CD4-positive, alpha-beta T cell treated with Interleukin-6 for 4 hours (primary cell): ENCODE results near the gene HP1BP3.
"Not testable (repeated sequence)": the region's sequence is repeated elsewhere in the genome, so short reads cannot be mapped to it uniquely, and the experiment has no call there.

ENCODE experiments used
- DNase-seq: peaks from one replicate; pipeline ENCODE4 v3.0.0-alpha.2; 2020; ENCODE audit warnings: mixed read lengths

HP1BP3 gene

DNA sequence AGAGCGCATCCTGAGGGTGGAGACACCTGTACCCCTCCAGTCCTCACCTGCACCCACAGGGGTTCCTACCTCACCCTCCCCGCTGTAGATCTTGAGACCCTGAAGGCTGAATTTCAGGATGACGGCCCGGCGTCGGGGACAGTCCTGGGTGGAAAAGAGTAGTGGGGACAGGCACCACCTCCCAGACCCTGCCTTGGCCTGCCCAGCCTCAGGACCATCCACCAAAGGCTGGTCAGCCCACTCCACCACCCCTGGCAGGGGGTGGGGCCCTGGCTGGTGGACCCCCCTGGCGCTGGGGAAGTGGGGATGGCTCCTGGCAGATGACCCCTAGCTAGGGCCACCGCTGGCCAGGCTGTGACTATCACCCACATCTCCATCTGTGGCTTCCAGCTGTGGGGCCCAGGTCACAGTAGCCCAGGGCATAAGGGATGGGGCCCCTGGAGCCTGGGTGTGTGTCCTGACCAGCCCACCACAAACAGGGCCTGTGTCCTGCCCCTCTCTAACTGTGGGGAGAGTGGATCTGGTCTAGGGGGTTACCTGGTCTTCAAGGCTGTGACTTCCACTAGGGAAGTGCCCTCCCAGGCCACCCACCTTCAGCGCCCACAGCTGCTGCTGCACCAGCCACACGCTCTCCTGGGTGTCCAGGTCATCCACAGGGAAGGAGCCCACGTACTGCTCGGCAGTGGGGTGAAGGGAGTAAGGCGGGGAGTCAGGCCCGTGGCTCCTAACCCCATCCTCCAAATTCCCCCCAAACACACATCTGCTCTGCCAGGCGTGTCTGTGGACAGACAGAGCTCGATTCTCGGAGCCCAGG is 60.0 kb downstream of the HP1BP3 start:
- DNase-seq = no peak

DNA sequence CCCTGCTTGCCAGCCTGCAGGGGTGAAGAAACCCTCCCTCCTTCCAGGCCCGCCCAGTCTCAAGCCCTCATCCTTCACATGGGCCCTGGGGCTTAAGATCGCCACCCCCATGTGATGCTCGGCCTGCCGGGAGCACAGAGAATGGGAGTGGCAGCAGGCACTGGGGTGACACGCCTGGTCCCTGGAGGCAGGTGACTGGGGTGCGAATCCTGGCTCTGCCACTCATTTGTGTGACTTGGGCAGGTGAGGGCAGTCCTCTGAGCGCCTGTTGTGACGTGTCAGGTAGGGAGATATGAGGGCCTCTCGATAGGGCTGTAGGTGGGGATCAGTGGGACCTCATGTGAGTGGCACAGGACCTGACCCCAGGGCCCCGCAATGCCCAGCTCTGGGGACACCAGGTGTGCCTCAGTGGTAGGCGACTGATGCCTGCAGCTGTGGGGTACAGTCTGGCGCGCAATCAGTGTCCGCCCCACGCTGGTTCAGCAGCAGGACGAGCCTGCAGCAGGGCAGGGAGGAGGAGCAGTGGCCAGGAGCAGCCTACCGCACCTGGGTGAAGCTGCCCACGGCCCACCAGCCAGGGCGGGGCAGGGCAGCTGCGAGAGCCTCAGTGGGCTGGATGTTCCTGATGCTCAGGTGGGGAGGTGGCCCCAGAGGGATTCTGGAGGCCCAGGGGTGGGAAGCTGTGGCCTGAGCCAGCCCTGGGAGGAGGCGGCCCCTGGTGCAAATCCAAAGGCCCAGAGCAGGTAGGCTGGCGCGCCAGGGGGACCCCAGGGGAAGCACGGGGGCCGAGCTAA is 60.8 kb downstream of the HP1BP3 start:
- DNase-seq = no peak

DNA sequence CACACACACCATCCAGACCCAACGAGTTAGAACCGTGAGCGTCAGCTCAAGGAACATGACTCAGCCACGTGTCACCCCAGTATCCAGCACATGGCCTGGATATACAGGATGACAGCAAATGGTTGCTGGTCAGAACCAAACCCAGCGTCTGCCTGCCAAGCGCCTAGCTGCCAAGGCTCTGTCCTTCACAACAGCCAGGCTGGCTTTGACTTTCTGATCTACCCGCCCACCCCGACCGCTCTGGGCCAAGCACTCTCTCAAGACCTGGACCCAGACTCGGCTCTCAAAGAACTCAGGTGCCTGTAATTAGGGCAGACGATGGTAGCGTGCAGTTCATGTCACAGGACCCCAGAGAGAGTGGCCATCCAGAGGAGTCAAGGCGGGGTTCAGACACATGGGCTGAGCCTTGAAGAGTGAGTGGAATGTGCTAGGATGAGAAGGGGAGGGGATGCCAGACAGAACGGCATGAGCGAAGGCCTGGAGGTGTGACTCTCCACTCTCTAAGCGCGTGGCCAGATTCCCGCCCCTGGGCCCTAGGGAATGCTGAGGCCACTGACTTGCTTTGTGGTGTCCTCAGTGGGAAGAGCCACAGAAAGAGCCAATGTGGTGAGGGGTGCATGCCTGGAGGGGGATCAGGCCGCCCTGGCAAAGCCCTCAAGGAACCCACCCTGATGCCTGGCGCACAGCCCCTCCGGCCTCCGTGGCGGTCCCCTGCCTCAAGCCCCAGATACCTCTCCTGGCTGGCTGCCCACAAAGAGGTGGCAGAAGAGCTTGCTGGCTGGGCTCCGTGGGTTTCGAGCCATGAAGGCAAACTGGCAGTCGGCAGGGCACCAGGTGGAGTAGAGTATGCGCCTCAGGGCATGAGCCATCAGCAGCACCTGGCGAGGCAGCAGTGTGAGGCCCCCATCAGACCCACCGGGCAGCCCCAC is 61.7 kb downstream of the HP1BP3 start:
- no peak for DNase-seq

DNA sequence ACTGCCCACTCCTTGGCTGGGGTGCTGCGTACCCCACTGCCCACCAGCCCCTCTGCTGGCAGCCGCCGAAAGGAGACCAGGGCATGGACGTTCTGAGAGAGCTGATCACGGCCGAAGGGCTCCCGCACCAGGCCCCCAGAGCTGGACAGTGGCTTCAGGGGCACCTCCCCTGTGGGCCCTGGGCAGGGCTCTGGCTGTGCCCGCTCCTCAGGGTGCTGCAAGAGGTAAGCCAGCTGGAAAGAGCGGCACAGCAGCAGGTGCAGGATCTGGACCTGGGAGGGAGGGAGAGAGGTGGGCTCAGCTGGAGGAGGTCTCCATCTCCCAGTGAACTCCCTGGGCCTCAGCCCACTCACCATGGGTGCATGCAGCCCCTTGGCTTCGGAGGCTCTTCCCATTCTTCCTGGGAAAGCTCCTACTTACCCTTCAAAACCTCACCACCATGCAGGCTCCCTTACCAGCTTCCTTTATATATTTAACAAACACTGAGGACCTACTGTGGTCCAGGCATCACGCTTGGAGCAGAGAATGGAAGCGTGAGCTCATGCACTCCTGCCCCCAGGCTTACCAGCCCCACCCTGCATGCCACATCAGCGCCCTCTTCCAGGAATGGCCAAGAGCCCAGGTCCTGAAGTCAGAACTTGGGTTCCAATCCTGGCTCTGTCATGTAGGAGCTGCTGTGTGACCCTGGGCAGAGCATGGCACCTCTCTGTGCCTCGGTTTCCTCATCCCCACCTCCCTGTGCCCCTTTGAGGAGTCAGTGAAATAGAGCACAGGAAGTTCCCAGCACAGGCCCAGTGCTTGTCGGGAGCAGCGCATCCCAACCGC is 62.5 kb downstream of the HP1BP3 start:
- no peak for DNase-seq

DNA sequence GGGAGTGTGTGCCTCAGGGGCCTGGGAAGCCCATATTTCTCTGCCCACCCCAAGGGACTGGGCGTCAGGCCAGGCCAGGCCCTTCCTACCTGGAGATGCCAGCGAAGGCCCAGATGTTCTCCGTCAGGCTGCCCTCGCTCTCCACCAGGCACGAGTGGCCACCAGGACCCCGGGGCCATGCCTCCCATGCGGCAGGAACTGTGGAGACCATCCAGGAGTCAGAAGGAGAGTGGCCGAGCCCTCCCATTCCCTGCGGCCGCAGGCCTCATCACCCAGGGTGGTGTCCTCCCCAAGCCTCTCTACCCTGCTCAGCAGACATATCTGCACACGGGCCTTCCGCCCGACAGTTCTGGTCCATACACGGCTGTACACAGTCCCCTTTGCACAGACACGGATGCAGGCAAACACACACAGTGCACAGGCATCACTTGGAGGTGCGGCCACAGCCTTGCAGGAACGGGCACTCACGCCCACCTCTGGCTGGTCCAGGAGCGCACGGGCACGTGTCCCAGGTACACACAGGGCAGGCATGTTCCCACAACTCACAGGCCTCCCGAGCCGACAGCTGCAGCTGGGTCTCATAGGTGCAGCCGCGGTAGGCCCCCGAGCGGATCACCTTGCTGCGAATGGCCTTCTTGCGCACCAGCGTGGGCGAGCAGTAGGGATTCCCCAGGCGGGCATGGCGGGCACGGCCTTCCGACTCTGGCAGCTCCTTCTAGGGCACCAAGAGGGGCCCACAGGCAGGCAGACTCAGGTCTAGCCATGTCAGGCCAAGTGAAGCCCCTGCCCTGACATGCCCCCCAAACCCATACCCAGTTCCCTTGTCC is 63.4 kb downstream of the HP1BP3 start:
- DNase-seq = no peak

DNA sequence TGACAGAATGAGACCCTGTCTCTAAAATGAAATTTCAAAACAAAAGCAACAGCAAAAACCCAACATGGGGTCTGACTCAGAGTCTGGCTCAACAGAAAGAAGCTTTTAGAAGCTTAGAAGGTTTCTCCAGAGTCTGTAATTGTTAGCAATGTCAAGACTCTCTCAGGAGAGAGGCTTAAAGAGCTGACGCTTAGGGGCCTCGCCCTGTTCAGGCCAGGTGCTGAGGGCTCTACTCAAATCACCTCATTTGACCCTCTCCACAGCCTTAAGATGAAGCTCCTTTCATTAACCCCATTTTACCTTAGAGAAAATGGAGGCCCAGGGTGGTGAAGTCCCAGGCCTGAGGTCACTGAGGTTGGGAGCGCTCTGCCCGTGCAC is 64.0 kb downstream of the HP1BP3 start:
- DNase-seq = no peak

DNA sequence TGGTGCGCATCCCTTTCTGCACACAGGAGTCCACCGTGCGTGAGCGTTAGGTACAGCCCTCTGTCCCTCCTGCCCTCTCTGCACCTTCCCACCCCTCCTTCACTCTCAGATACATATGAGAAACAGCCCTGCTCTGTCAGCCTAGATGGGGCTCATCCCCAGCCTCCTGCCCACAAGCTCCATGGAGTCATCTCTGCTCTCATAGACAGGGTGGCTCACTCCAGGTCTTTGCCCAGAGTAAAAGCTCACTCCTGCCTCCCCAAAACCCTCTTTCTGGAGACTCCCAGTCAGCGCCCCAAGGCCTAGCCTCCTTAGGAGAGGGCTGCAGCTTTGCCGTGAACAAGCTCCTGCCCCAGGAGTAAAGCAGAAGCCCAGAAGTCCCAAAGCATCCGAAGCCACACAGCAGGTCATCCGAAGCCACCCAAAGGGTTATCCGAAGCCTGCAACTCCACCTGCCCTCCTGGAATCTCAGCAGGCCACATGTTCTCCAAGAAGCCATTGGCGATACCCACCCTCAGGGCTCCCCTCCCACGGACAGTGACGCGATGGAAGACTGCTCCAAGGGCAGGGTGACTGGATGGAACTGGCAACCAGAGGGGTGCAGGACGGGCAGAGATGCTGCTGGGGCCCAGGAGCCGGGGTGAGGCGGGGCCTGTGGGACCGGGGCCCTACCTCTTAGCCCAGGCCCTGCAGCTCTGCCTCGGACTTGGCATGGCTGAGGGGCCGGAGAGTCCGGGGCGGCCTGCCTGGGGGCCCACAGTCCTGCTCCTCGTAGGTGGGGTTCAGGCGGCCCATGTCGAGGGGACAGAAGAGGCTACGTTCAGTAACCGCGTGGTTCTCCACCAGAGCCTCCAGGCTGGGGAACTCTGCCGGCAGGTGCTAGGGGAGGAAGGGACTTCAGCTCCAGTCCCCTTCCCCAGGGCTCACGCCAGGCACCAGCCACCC is 65.7 kb downstream of the HP1BP3 start:
- no peak for DNase-seq

DNA sequence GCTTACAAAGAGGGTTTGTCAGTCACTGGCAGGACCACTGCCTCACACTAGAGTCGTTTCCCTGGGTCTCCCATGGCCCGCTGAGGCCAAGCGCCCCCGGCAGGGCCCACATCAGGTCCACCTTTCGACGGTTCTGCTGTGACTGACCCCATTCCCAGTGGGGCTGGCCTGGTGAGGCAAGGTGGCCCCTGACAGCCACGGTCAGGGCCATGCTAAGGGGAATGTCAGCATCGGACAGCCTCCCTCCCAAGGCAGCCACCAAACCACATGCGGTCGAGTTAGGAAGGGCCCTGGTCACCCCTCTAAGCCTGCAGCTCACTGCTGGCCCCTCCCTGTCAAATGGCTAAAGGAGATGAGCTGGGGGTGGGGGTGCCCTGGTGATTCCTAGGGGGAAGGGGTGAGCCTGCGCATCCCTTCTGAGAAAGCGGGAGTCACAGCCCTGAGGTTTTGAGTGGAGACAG is 66.4 kb downstream of the HP1BP3 start:
- no peak for DNase-seq

DNA sequence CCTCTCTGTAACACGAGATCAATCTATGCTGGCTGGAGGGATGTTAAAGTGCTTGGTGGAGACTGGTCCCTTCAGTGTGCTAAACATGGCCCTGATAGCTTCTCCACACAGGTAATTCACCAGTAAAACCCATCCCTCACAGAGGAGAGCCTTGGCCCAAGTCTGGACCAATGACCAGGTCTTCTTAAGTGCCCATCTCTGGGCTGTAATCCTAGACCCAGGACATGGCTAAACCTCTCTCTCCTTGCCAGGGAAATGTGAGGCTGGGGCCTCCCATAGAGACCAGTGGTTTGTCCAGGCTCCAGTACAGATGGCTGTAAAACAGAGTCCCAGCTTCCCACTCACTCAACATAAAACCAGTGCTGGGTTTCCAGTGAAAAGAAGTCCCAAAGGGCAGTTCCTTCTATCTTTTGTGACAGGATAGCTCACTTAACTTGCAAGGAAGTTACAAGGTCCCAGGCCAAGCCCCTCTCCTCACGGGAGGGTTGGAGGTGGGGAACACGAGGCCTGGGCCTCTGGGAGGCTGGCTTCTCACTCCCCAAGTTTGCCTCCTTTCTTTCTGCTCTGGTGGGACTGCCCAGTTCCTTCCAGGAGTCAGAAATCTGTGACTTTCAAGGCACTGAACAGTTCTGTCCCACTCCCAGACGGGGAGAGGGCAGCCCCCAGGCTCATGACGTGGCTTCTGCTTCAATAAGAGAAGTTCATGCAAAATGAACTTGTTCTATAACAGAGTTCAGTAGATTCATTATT is 67.1 kb downstream of the HP1BP3 start:
- DNase-seq = no peak

DNA sequence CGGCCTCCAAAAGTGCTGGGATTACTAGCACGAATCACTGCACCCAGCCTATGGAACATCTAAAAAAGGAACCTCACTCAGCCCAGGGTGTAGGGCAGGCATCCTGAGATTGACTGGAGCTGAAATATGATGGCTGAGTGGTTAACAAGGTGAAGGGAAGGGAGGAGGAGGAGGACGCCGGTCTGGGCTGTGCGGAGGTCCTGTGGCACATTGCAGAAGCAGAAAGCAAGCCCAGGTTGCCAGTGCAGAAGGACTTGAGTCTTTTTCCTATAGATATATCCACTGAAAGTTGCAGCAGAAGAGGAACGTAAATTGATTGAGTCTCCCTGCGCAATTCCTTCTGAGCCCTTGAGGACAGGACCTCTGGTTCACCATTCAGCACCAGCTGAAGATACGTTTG is 67.8 kb downstream of the HP1BP3 start:
- no peak for DNase-seq

DNA sequence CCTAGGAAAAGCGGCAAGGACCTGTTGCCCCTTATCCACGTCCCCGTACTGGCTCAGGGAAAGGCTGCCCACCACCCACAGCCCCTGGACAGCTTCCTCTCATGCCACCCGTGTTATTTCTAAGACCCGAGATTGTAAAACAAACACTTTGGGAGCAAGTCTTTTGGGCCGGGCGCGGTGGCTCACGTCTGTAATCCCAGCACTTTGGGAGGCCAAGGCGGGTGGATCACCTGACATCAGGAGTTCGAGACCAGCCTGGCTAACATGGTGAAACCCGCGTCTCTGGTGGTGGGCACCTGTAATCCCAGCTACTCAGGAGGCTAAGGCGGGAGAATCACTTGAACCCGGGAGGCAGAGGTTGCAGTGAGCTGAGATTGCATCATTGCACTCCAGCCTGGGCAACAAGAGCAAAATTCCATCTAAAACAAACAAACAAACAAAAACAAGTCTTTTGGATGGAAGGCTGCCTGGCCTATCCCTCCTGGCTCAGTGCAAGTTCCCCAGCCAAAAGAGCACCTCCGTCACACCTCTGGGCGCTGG is 68.7 kb downstream of the HP1BP3 start:
- not testable (repeated sequence) for DNase-seq

DNA sequence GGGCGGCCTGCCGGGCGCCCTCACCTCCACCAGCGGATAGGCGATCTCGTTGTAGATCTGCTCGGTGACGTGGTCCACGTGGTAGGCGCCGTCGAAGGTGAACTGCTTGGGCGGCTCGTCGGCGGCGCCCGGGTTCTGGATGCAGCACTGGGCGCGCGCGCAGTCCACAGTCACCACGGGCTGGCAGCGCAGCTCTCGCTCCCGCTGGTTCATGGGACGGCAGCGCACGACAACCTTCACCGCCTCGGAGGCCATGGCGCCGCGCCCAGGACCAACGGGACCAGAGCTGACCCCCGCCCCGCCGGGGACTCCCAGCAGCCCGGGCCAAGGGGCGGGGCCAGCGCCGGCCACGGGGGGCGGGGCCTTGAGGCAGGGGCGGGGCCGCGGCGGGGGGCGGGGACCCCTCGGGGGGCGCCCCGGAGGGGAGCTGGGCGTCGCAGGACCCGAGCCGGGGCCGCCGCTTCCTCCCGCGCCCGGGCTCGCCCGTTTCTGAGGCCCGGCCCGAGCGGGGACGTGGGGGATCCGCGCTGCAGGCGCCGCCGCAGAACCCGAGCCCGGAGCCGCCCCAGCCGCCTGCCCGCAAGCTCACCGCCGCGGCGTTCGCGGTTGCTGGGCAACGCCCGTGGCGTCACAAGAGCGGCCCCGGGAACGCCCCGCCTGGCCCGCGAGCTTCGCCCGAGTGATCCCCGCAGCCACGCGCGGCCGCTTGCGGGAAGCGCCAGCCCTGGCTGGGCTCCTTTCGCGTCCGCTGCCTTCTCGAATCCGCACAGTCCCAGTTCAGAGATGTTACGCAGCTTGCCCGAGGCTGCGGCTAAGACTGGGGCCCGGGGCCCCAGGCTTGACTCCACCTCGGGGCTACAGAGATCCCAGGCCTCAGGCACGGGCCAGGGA is 69.4 kb downstream of the HP1BP3 start, which contains the start of gene KIF17:
Gene KIF17, minus strand, starts transcription at position 556 of the 891 bp plus-strand sequence. Its CDS starts 301 bp downstream, at position 255.
- DNase-seq = peak; percentile 79

DNA sequence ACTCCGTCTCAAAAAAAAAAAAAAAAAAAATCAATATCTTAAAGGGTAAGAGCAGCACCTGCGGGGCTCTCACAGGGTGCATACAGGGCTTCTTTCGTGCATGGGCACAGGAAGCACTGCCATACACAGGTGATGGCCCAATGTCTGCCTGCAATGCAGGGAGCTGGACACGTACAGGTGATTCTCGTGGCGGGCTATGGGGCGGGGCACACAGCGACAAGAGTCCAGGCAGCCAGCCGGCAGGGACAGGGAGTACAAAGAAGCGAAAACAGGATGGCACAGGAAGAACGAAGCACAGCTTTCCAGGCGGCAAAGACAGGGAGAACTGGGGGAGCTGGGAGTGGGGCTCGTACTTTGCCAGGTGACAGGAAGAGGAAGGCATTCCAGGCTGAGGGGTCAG is 70.9 kb downstream of the HP1BP3 start:
- no peak for DNase-seq

DNA sequence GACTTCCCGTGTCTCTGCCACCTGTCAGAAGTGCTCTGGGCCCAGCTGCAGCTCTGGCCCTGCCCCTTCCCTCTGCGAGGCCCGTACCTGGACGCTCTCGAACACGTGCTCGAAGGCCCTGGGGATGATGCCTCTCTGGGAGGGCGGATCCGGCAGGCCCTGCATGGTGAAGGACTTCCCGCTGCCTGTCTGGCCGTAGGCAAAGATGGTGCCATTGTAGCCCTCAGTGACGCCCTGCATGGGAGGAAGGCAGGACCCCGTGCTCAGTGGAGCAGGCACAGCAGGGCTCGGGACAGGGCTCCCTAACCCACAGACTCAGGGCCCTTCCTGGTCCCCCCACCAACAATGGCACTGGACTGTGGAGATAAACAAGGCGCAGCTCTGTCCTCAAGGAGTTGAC is 71.7 kb downstream of the HP1BP3 start:
- DNase-seq = no peak

DNA sequence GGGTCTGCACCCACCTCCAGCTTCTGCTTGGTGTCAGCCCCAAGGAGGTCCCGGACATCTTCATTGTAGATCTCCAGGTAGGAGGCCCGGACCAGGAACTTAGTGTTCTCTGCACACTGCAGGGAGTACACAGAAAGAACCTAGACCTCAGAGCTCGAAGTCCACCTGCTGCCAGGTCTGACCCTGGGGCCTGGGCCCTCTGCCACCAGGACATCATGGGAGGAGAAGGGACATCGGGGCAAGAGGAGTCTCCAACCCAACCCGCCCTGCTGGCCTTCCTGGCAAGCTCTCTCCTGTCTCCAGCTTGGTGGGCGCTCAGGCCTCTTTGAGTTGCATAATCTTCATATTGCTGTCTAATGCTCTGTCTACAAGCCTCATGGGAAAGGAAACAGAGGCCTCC is 73.7 kb downstream of the HP1BP3 start:
- DNase-seq = no peak

DNA sequence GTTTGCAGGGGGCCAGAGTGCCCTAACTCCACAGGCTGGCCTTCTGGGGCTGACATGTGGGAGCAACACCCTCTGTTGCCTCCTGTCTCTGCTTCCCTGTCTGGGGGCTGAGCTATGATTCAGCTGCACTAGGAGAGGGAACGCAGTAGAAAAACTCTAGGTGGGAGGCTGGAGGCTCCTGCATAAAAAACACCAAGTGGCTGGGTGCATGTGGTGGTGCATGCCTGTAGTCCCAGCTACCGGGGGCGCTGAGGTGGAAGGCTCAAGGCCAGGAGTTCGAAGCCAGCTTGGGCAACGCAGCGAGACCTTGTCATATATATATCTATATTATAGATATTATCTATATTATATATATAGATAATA is 74.9 kb downstream of the HP1BP3 start:
- DNase-seq = no peak

DNA sequence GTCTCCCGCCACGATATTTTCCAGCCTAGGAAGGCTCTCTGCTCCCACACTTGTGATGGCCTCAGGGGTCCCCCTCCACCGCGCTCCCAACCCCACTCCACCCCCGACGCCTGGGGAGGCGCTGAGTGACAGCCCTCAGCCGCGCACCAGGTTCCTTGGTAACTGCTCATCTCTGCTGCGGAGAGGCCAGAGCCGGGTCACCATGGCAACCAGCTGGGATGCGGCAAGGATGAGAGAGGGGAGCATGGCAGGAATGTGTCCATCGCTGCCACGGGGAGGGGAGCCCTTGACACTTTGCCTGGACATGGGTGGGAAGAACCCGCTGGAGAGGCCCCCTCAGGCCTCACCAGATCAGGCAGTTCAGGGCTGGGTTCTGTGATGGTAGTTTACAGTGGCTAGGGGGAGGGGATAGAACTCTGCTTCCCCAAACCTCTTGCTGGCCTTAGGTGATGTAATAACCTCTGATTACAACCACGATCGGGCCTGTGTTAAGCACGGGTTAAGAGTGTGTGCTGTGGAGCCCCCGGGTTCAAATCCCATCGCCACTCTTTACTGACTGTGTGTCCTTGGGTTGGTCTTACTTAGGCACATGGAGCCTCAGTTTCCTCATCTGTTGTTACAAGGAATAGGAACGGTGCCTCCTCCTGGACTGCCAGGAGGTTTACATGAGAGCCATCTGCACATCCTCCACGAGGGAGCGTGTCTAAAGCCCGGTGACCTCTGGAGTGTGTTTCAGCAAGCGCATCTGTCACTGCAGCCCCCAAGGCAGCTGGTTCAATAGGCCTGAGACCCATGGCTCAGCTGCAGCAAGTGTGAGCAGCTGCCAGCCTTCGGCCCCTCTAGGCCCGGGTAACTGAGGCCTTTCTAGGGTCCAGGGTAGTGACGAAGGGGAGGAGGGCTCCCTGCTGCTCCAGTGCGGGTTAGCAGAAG is 75.6 kb downstream of the HP1BP3 start:
- no peak for DNase-seq
